Neuron (in vitro differentiated cells): ENCODE results near the gene TNS1.

ENCODE experiments used
- H2AFZ ChIP-seq: one replicate; pipeline ENCODE4 v1.6.1; 2013; ENCODE audit warnings: low read depth, mild to moderate bottlenecking, inconsistent platforms, low read length, moderate library complexity
- H3K27me3 ChIP-seq: one replicate; pipeline ENCODE4 v1.6.1; 2013; ENCODE audit warnings: low read length; ENCODE audit not compliant: insufficient read depth
- H3K36me3 ChIP-seq: one replicate; pipeline ENCODE4 v1.6.1; 2013; ENCODE audit warnings: low read length; ENCODE audit not compliant: insufficient read depth
- H3K4me1 ChIP-seq: one replicate; pipeline ENCODE4 v1.6.1; 2013; ENCODE audit warnings: low read length; ENCODE audit not compliant: insufficient read depth
- H3K4me3 ChIP-seq: 2 replicates; pipeline ENCODE4 v1.5.1; 2013; ENCODE audit warnings: mild to moderate bottlenecking, low read length, moderate library complexity
- H3K9me3 ChIP-seq: one replicate; pipeline ENCODE4 v1.6.1; 2013; ENCODE audit warnings: low read length

Gene TNS1

GRCh38 chr2:217973008-217973787 lies 29.6 kb downstream of the TNS1 start:
- Histone ChIP-seq H3K27me3 (peaks cover 12% of the 10 kb centered on the region), H3K4me1 (no peaks in the 10 kb centered on the region), H3K4me3 (no peak overlapping the region), H3K36me3 (no peaks in the 10 kb centered on the region), H2AFZ (no peak overlapping the region), H3K9me3 (no peaks in the 10 kb centered on the region)

GRCh38 chr2:217972490-217972889 lies 30.3 kb downstream of the TNS1 start:
- no peak overlapping the region for H2AFZ ChIP-seq
- no peak overlapping the region for H3K4me3 ChIP-seq
- no peaks in the 10 kb centered on the region for H3K4me1 ChIP-seq
- no peaks in the 10 kb centered on the region for H3K36me3 ChIP-seq
- H3K27me3 ChIP-seq, result peaks cover 5% of the 10 kb centered on the region
- no peaks in the 10 kb centered on the region for H3K9me3 ChIP-seq

- Histone ChIP-seq H3K4me1 (no peaks in the 10 kb centered on the region), H2AFZ (no peak overlapping the region), H3K27me3 (peaks cover under 1% of the 10 kb centered on the region), H3K4me3 (no peak overlapping the region), H3K9me3 (no peaks in the 10 kb centered on the region), H3K36me3 (no peaks in the 10 kb centered on the region)
Measured at GRCh38 chr2:217972037-217972436, 30.8 kb downstream of the TNS1 start.

GRCh38 chr2:217971166-217971565 lies 31.6 kb downstream of the TNS1 start:
- no peak overlapping the region for H2AFZ ChIP-seq
- no peak overlapping the region for H3K4me3 ChIP-seq
- H3K9me3 ChIP-seq, result no peaks in the 10 kb centered on the region
- no peaks in the 10 kb centered on the region for H3K36me3 ChIP-seq
- no peaks in the 10 kb centered on the region for H3K4me1 ChIP-seq
- no peaks in the 10 kb centered on the region for H3K27me3 ChIP-seq

DNA sequence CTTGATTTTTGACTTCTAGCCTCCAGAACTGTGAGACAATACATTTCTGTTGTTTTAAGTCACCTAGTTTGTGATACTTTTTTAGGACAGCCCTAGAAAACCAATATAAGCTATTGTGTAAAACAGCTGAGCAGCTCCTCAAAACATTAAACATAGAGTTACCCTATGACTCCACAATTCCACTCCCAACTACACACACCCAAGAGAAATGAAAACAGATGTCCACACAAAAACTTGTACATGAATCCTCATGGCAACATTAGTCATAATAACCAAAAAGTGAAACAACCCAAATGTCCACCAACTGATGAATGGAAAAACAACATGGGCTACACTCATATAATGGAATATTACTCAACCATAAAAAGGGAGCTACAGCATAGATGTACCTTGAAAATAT lies 32.6 kb downstream of the TNS1 start:
- no peaks in the 10 kb centered on the region for H3K27me3 ChIP-seq
- no peaks in the 10 kb centered on the region for H3K9me3 ChIP-seq
- H3K36me3 ChIP-seq, result no peaks in the 10 kb centered on the region
- no peak overlapping the region for H3K4me3 ChIP-seq
- no peak overlapping the region for H2AFZ ChIP-seq
- no peaks in the 10 kb centered on the region for H3K4me1 ChIP-seq

GRCh38 chr2:217969588-217969987 lies 33.2 kb downstream of the TNS1 start:
- H3K9me3 ChIP-seq, result no peaks in the 10 kb centered on the region
- no peak overlapping the region for H3K4me3 ChIP-seq
- no peak overlapping the region for H2AFZ ChIP-seq
- H3K4me1 ChIP-seq, result no peaks in the 10 kb centered on the region
- no peaks in the 10 kb centered on the region for H3K36me3 ChIP-seq
- no peaks in the 10 kb centered on the region for H3K27me3 ChIP-seq

DNA sequence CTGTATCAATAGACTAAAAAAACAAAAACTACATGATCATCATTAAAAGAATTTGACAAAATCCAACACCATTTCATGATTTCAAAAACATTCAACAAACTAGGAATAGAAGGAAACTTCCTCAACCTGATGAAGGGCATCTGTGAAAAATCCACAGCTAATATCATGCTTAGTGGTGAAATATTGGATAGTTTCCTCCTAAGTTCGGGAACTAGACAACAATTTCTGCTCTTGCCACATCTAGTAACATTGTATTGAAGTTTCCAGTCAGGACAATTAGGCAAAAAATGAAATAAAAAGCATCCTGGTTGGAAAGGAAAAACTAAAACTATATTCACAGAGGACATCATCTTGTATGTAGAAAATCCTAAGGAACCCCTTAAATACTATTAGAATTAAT lies 34.8 kb downstream of the TNS1 start:
- Histone ChIP-seq H3K9me3 (no peaks in the 10 kb centered on the region), H2AFZ (no peak overlapping the region), H3K4me1 (no peaks in the 10 kb centered on the region), H3K36me3 (no peaks in the 10 kb centered on the region), H3K4me3 (no peak overlapping the region), H3K27me3 (no peaks in the 10 kb centered on the region)

DNA sequence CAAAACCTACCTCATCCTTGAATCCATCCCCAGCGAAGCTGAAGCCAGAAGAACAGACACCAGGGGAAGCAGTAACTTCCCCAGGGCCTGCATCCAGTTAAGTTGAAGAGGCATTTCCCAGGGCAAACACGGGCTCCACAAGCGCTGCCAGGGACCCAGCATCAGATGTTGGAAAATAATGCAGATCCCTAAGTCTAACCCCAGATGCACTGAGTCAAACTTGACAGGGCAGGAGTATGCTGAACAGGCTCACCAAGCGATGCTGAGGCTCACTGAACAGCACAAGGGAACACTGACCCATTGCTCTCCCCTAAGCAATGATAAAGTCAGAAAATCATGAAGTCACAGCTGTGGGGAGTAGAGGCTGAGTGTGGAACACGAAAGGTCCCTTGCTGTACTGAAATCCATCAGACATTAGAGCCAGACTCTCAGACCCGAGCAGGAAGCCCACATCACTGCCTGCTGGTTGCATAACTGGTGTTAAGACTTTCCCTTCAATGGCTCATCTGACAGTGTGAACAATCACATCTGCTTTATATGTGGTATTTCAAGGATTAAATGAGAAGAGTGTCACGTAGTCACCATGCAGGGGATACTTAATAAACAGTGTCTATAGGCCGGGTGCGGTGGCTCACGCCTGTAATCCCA lies 36.2 kb downstream of the TNS1 start:
- Histone ChIP-seq H3K4me3 (no peak overlapping the region), H2AFZ (no peak overlapping the region), H3K4me1 (no peaks in the 10 kb centered on the region), H3K9me3 (no peaks in the 10 kb centered on the region), H3K27me3 (no peaks in the 10 kb centered on the region), H3K36me3 (no peaks in the 10 kb centered on the region)

GRCh38 chr2:217964275-217965161 lies 38.3 kb downstream of the TNS1 start:
- no peaks in the 10 kb centered on the region for H3K4me1 ChIP-seq
- H3K4me3 ChIP-seq, result no peak overlapping the region

DNA sequence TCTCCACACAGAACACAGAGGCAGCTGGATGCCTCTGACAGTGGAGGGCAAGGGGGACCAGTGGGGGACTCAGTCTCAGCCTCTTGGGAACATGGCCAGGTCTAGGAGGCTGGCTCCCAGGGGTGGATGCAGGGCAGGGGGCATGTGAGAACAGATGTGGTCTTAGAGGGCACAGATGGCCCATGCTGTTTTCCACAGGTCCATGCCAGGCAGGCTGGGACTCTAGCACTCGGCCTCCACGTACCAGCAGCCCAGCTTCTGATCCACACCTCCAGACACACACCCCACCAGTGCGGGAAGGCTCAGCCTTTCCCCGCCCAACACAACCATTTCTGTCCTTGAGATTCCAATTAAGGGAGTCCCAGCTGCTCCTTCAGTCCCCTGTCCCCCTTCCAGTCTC lies 42.4 kb downstream of the TNS1 start:
- Histone ChIP-seq H3K27me3 (no peaks in the 10 kb centered on the region), H2AFZ (no peak overlapping the region), H3K36me3 (no peaks in the 10 kb centered on the region), H3K4me3 (no peak overlapping the region), H3K4me1 (no peaks in the 10 kb centered on the region), H3K9me3 (no peaks in the 10 kb centered on the region)

More at GRCh38 chr2:217964275-217965161, 38.3 kb downstream of the TNS1 start:
- no peaks in the 10 kb centered on the region for H3K36me3 ChIP-seq
- no peaks in the 10 kb centered on the region for H3K27me3 ChIP-seq
- H2AFZ ChIP-seq, result no peak overlapping the region
- H3K9me3 ChIP-seq, result no peaks in the 10 kb centered on the region

GRCh38 chr2:217959723-217960122 lies 43.1 kb downstream of the TNS1 start:
- H3K9me3 ChIP-seq, result no peaks in the 10 kb centered on the region
- no peak overlapping the region for H2AFZ ChIP-seq
- no peaks in the 10 kb centered on the region for H3K27me3 ChIP-seq
- H3K4me3 ChIP-seq, result no peak overlapping the region
- no peaks in the 10 kb centered on the region for H3K4me1 ChIP-seq
- no peaks in the 10 kb centered on the region for H3K36me3 ChIP-seq

DNA sequence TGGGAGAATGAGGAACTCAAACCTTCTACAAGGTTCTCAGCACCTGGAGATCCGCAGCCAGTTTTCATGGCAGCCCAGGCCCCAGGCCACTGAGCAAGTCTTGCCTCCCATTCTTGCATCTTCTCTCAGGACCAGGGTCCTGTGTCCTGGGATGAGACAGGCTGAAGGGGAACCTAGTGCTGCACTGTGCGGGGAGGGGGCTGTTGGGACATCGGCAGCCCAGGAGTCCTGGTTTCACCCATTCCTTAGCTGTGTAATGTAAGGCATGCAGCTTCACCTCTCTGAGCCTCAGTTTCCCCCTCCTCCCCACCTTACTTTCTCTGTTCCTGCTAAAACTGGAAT lies 43.9 kb downstream of the TNS1 start:
- Histone ChIP-seq H2AFZ (no peak overlapping the region), H3K36me3 (no peaks in the 10 kb centered on the region), H3K27me3 (no peaks in the 10 kb centered on the region), H3K9me3 (no peaks in the 10 kb centered on the region), H3K4me1 (no peaks in the 10 kb centered on the region), H3K4me3 (no peak overlapping the region)

DNA sequence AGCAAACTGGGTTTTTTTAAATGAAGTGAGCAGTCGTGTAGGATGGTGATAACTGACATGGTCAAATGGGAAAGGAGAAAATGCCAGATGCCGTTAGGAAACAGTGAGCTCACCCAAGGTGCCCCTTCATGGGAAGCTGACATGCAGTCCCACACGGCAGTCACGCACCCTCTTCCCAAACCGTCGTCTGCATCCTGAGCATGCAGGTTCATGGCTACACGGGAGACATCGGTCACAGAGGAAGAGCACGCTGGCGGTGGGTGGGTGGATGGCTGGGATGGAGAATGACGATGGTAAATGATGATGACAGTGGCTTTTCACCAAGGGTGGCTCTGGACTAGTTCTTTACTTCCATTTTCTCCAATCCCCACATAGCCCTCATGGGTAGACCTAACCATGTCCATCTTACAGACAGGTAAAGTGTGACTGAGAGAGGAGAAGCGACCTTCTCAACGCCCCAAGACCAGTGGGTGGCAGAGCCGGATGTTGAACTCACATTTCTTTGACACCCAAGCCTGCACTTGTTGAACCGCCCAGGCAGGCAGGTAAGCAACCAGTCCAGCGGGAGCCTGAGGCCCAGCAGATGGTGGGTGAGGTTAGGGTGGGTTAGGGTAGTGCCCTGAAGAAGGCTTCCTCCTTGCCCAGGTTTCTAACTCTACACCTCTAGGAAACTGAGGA lies 44.5 kb downstream of the TNS1 start:
- Histone ChIP-seq H3K4me3 (no peak overlapping the region), H3K27me3 (no peaks in the 10 kb centered on the region)

More for the DNA sequence above, 44.5 kb downstream of the TNS1 start:
- H3K36me3 ChIP-seq, result no peaks in the 10 kb centered on the region
- H3K9me3 ChIP-seq, result no peaks in the 10 kb centered on the region
- no peaks in the 10 kb centered on the region for H3K4me1 ChIP-seq
- no peak overlapping the region for H2AFZ ChIP-seq
